Brain microvascular endothelial cell (primary cell): Measurements from ENCODE around the gene RBMS1.
A peak's percentile ranks its signal among the peaks of the same experiment; 100 is the strongest.

Source experiments
- DNase-seq: peaks from one replicate; pipeline ENCODE4 v3.0.0-alpha.2; 2020
- H3K27ac ChIP-seq: fragments of 250-450 bp; sonication (Bioruptor Pico); 2 replicates; pipeline ENCODE4 v1.5.1; 2020; ENCODE audit warnings: mild to moderate bottlenecking, moderate library complexity
- H3K27me3 ChIP-seq: fragments of 250-450 bp; sonication (Bioruptor Pico); replicated peaks from 2 replicates; pipeline ENCODE4 v1.5.1; 2020; ENCODE audit warnings: mild to moderate bottlenecking
- H3K36me3 ChIP-seq: fragments of 250-450 bp; sonication (Bioruptor Pico); replicated peaks from 2 replicates; pipeline ENCODE4 v1.5.1; 2020; ENCODE audit warnings: mild to moderate bottlenecking
- H3K4me3 ChIP-seq: 2 replicates; pipeline ENCODE4 v1.5.1; 2011; ENCODE audit warnings: low read depth, mild to moderate bottlenecking, control low read depth, low read length, moderate library complexity
- in situ Hi-C: cut with HindIII; loops from 2 replicates; pipeline ENCODE4 v1.10.0; 2017; ENCODE audit warnings: low sequenced_read_pairs, low pct_ligation_motif_present
- TF ChIP-seq, protein P1 (sequence below): IDR thresholded peaks from 2 replicates; pipeline ENCODE4 v1.5.1; 2011; ENCODE audit warnings: low read depth, mild to moderate bottlenecking, moderate library complexity, low read length, control low read depth, inconsistent platforms; ENCODE audit errors: missing control alignments

Gene RBMS1

DNA sequence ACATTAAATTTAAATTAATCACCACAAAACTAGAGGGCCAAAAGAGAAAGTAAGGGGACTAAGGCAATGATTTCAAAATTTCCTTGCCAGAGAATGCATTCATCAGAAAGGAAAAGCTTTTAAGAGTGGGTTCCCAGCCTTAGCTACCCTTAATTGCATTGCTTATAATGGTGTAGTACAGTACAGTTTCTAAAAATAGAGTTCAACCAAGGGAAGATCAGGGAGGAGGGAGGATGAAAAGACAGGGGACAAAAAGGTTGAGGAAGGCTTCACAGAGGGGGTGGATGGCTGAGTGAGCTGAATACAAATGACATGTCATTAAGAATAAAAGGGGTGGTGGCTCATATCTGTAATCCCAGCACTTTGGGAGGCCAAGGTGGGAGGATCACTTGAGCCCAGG lies 119.9 kb downstream of the RBMS1 start:
- in situ Hi-C loops = no loop called here
- DNase-seq = no peak
- H3K27ac ChIP-seq = peak overlapping the region; percentile 66
- no peaks in the 10 kb centered on the region for H3K36me3 ChIP-seq
- H3K27me3 ChIP-seq = no peaks in the 10 kb centered on the region
- no peak overlapping the region for H3K4me3 ChIP-seq
- TF ChIP-seq, protein P1, sequence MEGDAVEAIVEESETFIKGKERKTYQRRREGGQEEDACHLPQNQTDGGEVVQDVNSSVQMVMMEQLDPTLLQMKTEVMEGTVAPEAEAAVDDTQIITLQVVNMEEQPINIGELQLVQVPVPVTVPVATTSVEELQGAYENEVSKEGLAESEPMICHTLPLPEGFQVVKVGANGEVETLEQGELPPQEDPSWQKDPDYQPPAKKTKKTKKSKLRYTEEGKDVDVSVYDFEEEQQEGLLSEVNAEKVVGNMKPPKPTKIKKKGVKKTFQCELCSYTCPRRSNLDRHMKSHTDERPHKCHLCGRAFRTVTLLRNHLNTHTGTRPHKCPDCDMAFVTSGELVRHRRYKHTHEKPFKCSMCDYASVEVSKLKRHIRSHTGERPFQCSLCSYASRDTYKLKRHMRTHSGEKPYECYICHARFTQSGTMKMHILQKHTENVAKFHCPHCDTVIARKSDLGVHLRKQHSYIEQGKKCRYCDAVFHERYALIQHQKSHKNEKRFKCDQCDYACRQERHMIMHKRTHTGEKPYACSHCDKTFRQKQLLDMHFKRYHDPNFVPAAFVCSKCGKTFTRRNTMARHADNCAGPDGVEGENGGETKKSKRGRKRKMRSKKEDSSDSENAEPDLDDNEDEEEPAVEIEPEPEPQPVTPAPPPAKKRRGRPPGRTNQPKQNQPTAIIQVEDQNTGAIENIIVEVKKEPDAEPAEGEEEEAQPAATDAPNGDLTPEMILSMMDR = no peak

DNA sequence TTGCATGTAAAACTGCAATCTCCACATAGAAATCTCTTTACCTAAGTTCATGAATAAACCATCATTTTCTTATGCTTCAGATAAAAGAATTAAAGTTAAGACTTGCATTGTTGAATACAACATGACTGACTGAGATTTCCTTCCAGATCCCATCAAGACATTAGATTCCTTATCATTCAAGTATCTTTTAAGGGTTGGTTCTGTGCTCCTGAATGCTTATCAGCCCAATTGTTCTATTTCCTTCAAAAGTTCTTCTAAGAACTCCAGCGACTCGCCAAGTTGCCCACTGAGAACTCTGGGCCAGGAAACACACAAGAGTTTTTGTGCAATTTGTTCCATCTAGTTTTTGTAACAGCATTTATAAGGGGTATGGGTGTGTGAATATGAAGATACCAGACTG lies 120.3 kb downstream of the RBMS1 start:
- no peak for DNase-seq
- in situ Hi-C loops = no loop called here
- TF ChIP-seq, protein P1 = no peak
- Histone ChIP-seq H3K27ac (peak overlapping the region; percentile 66), H3K36me3 (no peaks in the 10 kb centered on the region), H3K27me3 (no peaks in the 10 kb centered on the region), H3K4me3 (no peak overlapping the region)

DNA sequence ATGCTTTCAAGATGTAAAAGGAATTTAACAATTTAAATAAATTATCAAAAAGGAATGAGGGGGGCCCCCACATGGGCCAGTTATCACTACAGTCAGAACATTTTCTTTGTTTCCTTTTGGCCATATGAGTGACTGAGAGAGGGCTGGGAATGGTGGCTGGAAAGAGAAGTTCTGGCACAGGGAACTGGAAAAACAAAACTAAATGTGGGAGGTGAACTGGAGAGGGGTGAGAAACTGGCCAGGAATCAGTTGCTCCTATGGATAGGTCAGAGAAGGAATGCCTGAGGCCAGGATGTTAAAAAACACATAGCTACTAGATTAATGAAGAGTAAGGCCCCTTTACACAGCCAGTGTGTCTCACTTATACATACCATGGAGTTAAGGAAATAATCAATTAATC lies 121.0 kb downstream of the RBMS1 start:
- Histone ChIP-seq H3K36me3 (no peaks in the 10 kb centered on the region), H3K27me3 (no peaks in the 10 kb centered on the region), H3K4me3 (no peak overlapping the region), H3K27ac (peak overlapping the region; percentile 66)
- DNase-seq = no peak
- TF ChIP-seq, protein P1 = no peak
- in situ Hi-C loops = no loop called here

DNA sequence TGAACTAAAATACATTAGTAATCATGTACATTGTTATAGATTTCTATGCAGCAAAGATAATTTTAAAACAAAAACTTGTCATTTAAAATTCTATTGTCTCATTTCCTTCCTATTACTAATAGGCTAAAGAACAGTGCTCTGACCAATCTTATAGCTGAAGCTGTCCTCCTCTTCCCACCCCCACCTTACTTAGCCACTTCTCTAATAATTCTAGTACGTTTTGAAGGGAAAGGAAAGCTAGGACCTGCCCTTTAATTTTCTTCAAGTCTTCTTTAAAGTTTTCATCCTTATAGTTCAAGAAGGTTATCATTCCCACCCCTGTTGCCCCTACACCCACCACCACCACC lies 121.6 kb downstream of the RBMS1 start:
- in situ Hi-C loops = no loop called here
- TF ChIP-seq, protein P1 = no peak
- no peak overlapping the region for H3K4me3 ChIP-seq
- no peaks in the 10 kb centered on the region for H3K36me3 ChIP-seq
- peak overlapping the region; percentile 66 for H3K27ac ChIP-seq
- DNase-seq = no peak
- no peaks in the 10 kb centered on the region for H3K27me3 ChIP-seq

DNA sequence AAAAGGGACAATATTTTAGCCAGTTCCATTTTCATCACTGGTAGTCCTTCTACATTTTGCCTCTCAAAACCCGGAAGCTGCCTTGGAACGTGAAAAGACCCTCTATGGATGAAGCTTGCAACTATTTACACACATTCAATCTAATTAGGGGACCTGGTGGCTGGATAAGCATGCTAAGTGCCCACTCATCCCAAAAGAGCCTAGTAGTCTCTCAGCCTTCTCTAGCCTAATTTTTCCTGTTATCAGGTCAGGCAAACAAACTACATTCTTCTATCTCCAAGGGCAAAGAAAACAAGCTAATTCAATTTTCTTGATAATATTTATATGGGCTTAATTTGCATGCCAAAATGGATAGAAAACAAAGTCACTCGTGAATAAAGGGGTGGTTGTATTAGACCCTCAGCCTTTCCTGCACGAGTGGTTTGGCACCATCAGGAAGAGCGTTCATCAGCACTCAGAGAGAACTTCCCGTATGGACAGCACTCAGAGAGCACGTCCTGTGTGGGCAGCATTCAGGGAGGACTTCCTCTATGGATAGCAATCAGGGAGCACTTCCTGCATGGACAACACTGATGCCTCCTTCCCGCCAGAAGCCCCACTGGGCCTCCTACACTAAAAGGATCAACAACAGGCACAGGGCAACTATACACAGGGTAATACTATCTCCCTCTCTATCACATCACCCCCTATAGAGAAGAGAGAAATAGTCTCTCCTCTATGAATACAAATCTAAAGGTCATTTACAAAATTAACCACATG lies 122.2 kb downstream of the RBMS1 start:
- no peaks in the 10 kb centered on the region for H3K27me3 ChIP-seq
- peaks cover 2% of the 10 kb centered on the region for H3K36me3 ChIP-seq
- H3K4me3 ChIP-seq = no peak overlapping the region
- TF ChIP-seq, protein P1 = no peak
- in situ Hi-C loops = no loop called here
- peak overlapping the region; percentile 66 for H3K27ac ChIP-seq
- DNase-seq = no peak
